DND-41 (cell line): ENCODE measurements around the gene CUBN.

Experiments
- CTCF ChIP-seq: IDR thresholded peaks from 2 replicates; pipeline ENCODE4 v1.5.1; 2012; ENCODE audit warnings: borderline replicate concordance, low read length, moderate library complexity, mild to moderate bottlenecking; ENCODE audit not compliant: poor library complexity, severe bottlenecking; ENCODE audit errors: extremely low read depth
- EZH2 ChIP-seq: IDR thresholded peaks from 3 replicates; pipeline ENCODE4 v1.6.1; 2012; ENCODE audit warnings: borderline replicate concordance, low read depth, mild to moderate bottlenecking, moderate library complexity, low read length, inconsistent platforms; ENCODE audit not compliant: severe bottlenecking

- TF ChIP-seq EZH2 = no peak
- TF ChIP-seq CTCF = no peak
Measured at GRCh38 chr10:16999665-17000451, 129.8 kb downstream of the CUBN start.
